Glutamatergic neuron (in vitro differentiated cells): ENCODE measurements around the gene C15orf39. TPM values are rescaled to one million over a fixed set of nuclear protein-coding genes. Genes with fewer than 3 reads are reported as not detected.

Experiments used
- DNase-seq: peaks from one replicate; pipeline ENCODE4 v3.0.0; 2022
- H3K27ac Mint-ChIP-seq: one replicate; pipeline ENCODE4 v1.8.0; 2020; ENCODE audit warnings: mild to moderate bottlenecking, mixed read lengths, inconsistent platforms; ENCODE audit not compliant: unreplicated experiment
- H3K27me3 Mint-ChIP-seq: one replicate; pipeline ENCODE4 v1.8.0; 2020; ENCODE audit warnings: mild to moderate bottlenecking, moderate library complexity, mixed read lengths, inconsistent platforms; ENCODE audit not compliant: unreplicated experiment
- H3K36me3 Mint-ChIP-seq: one replicate; pipeline ENCODE4 v1.8.0; 2020; ENCODE audit warnings: mild to moderate bottlenecking, mixed read lengths, inconsistent platforms; ENCODE audit not compliant: unreplicated experiment
- H3K4me1 Mint-ChIP-seq: one replicate; pipeline ENCODE4 v1.8.0; 2020; ENCODE audit warnings: mild to moderate bottlenecking, low read depth, mixed read lengths, inconsistent platforms; ENCODE audit not compliant: unreplicated experiment
- H3K4me3 Mint-ChIP-seq: one replicate; pipeline ENCODE4 v1.8.0; 2020; ENCODE audit warnings: mild to moderate bottlenecking, mixed read lengths, inconsistent platforms; ENCODE audit not compliant: unreplicated experiment
- H3K9me3 Mint-ChIP-seq: one replicate; pipeline ENCODE4 v1.8.0; 2020; ENCODE audit warnings: mild to moderate bottlenecking, moderate library complexity, mixed read lengths, inconsistent platforms; ENCODE audit not compliant: unreplicated experiment
- total RNA-seq: library from RNA; stranded (reverse); fragmentation: NEBNext Ultra II Directional; extraction: Animal tissue kit (Norgen Biotek cat#: 25700); gene quantifications from one replicate; pipeline ENCODE4 v1.2.1, GENCODE V29; 2021; ENCODE audit not compliant: unreplicated experiment
- TF ChIP-seq, protein P1 (sequence below): fragments of 200-600 bp; sonication (generic); IDR thresholded peaks from one replicate; pipeline ENCODE4 v1.5.0; 2021; ENCODE audit not compliant: partially characterized antibody, unreplicated experiment

C15orf39 gene
- total RNA-seq, 1 donor from 2014 or later: 9.0 TPM

DNA sequence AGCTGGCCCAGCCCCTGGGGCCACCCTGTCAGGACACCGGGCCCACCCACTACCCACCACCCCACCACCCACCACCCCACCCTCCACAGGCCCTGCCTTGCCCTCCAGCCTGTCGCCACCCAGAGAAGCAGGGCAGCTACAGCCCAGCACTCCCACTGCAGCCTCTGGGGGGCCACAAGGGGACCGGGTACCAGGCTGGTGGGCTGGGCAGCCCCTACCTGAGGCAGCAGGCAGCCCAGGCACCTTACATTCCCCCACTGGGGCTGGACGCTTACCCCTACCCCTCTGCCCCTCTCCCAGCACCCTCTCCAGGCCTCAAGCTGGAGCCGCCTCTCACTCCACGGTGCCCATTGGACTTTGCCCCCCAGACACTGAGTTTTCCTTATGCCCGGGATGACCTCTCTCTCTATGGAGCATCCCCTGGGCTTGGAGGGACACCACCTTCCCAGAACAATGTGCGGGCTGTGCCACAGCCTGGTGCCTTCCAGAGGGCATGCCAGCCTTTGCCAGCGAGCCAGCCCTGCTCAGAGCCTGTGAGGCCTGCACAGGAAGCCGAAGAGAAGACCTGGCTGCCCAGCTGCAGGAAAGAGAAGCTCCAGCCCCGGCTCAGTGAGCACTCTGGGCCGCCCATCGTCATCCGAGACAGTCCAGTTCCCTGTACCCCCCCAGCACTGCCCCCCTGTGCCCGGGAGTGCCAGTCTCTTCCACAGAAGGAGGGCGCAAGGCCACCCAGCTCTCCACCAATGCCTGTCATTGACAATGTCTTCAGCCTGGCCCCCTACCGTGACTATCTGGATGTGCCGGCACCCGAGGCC, 5.3 kb downstream of the C15orf39 start:
- TF ChIP-seq, protein P1, sequence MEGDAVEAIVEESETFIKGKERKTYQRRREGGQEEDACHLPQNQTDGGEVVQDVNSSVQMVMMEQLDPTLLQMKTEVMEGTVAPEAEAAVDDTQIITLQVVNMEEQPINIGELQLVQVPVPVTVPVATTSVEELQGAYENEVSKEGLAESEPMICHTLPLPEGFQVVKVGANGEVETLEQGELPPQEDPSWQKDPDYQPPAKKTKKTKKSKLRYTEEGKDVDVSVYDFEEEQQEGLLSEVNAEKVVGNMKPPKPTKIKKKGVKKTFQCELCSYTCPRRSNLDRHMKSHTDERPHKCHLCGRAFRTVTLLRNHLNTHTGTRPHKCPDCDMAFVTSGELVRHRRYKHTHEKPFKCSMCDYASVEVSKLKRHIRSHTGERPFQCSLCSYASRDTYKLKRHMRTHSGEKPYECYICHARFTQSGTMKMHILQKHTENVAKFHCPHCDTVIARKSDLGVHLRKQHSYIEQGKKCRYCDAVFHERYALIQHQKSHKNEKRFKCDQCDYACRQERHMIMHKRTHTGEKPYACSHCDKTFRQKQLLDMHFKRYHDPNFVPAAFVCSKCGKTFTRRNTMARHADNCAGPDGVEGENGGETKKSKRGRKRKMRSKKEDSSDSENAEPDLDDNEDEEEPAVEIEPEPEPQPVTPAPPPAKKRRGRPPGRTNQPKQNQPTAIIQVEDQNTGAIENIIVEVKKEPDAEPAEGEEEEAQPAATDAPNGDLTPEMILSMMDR: no peak

DNA sequence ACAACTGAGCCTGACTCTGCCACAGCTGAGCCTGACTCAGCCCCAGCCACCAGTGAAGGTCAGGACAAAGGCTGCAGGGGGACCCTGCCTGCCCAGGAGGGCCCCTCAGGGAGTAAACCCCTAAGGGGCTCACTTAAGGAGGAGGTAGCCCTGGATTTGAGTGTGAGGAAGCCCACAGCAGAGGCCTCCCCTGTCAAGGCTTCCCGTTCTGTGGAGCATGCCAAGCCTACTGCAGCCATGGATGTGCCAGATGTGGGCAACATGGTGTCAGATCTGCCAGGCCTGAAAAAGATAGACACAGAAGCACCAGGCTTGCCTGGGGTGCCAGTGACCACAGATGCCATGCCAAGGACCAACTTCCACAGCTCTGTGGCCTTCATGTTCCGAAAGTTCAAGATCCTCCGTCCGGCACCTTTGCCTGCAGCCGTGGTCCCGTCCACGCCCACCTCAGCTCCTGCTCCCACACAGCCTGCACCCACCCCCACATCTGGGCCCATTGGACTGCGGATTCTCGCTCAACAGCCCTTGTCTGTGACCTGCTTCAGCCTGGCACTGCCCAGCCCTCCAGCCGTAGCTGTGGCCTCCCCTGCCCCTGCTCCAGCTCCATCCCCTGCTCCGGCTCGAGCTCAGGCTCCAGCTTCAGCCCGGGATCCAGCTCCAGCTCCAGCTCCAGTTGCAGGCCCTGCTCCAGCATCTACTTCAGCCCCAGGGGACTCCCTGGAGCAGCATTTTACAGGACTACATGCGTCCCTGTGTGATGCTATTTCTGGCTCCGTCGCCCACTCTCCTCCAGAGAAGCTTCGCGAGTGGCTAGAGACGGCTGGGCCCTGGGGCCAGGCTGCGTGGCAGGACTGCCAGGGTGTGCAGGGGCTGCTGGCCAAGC, 6.2 kb downstream of the C15orf39 start:
- TF ChIP-seq, protein P1: no peak
- Mint-ChIP-seq H3K9me3 (peaks cover 11% of the 10 kb centered on the region), H3K36me3 (no peaks in the 10 kb centered on the region), H3K4me3 (no peak overlapping the region), H3K27me3 (peaks cover 7% of the 10 kb centered on the region), H3K4me1 (peaks cover 14% of the 10 kb centered on the region), H3K27ac (no peak overlapping the region)
- no peak for DNase-seq

More for the DNA sequence above, 5.3 kb downstream of the C15orf39 start:
- Mint-ChIP-seq H3K4me3 (no peak overlapping the region), H3K27ac (no peak overlapping the region), H3K9me3 (peaks cover 8% of the 10 kb centered on the region), H3K4me1 (peaks cover 12% of the 10 kb centered on the region), H3K36me3 (no peaks in the 10 kb centered on the region), H3K27me3 (peaks cover 8% of the 10 kb centered on the region)
- DNase-seq: no peak

DNA sequence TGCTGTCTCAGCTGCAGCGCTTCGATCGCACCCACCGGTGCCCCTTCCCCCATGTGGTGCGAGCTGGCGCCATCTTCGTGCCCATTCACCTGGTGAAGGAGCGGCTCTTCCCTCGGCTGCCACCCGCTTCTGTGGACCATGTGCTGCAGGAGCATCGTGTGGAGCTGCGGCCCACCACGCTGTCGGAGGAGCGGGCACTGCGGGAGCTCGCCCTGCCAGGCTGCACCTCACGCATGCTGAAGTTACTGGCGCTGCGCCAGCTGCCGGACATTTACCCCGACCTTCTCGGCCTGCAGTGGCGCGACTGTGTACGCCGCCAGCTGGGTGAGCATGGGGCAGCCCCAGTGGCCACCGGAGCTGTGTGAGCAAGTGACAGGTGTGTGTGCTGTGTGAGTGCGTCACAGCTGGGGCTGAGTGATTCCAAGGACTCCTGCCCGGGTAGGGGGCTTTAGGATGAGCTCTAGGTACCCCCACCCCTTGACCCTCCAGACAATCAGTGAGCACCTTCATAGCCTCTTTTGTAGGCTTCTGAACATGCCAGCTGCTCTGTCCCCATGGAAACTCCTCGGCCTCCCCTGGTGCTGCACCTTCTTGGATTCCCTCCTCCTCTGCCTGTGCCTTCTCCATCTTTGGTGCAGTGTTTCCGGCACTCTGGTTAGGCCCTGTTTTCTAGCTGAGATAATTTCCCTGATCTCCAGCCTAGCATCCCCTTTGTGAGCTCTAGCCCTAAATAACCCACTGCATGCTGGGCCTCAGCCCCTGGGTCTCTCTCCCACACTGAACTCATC, 7.0 kb downstream of the C15orf39 start:
- TF ChIP-seq, protein P1: no peak
- Mint-ChIP-seq H3K36me3 (no peaks in the 10 kb centered on the region), H3K27me3 (peaks cover 7% of the 10 kb centered on the region), H3K4me3 (no peak overlapping the region), H3K4me1 (peaks cover 14% of the 10 kb centered on the region), H3K27ac (no peak overlapping the region), H3K9me3 (peaks cover 11% of the 10 kb centered on the region)
- DNase-seq: no peak

DNA sequence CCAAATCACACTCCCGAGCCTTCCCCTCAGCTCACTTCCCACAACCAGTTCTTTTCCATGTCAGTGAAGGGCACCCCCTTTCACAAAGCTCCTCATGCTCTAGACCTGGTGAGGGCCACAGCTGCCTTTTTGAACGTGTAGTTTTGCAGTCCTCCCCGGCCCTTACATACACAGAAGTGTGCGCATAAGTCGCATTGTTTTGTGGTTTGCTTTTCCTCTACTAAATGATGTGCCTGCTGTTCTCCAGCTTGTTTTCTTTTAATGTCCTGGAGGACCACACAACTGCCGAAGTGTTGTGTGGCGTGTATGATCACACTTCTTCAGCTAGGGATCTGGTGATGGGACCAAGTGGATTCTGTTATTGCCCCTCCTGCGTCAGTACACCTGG, 7.6 kb downstream of the C15orf39 start:
- DNase-seq: no peak
- no peak overlapping the region for H3K27ac Mint-ChIP-seq
- peaks cover 7% of the 10 kb centered on the region for H3K27me3 Mint-ChIP-seq
- peaks cover 14% of the 10 kb centered on the region for H3K4me1 Mint-ChIP-seq
- H3K4me3 Mint-ChIP-seq: no peak overlapping the region
- H3K36me3 Mint-ChIP-seq: no peaks in the 10 kb centered on the region
- TF ChIP-seq, protein P1: no peak
- H3K9me3 Mint-ChIP-seq: peaks cover 11% of the 10 kb centered on the region
